ENCODE results near the gene TAL1.

The TAL1 gene

GRCh38 chr1:47257224-47257623 lies 25.2 kb upstream of the TAL1 start:
- no peak overlapping the region for H3K27ac ChIP-seq
- peaks cover 54% of the 10 kb centered on the region for H3K36me3 ChIP-seq
- no peak for TF ChIP-seq CTCF (IDR thresholded peaks at IDR 0.05)

GRCh38 chr1:47252795-47253194 lies 20.8 kb upstream of the TAL1 start:
- Histone ChIP-seq H3K27me3 (no peaks in the 10 kb centered on the region), H3K36me3 (peaks cover 52% of the 10 kb centered on the region), H3K4me3 (ENCODE audit: low read depth in 1 of 2, low read length in 1 of 2) (no peak overlapping the region), H3K9me3 (no peaks in the 10 kb centered on the region), H3K27ac (no peak overlapping the region), H3K4me1 (ENCODE audit: control insufficient read depth in 1 of 2, insufficient read depth in 1 of 2, low read depth in 1 of 2, low read length in 1 of 2) (no peaks in the 10 kb centered on the region)
- TF ChIP-seq CTCF (IDR thresholded peaks at IDR 0.05): no peak

More at GRCh38 chr1:47257224-47257623, 25.2 kb upstream of the TAL1 start:
- no peaks in the 10 kb centered on the region for H3K9me3 ChIP-seq
- no peak overlapping the region for H3K4me3 ChIP-seq (ENCODE audit: low read depth in 1 of 2, low read length in 1 of 2)
- H3K4me1 ChIP-seq (ENCODE audit: control insufficient read depth in 1 of 2, insufficient read depth in 1 of 2, low read depth in 1 of 2, low read length in 1 of 2): no peaks in the 10 kb centered on the region
- H3K27me3 ChIP-seq: no peaks in the 10 kb centered on the region

- H3K4me1 ChIP-seq (ENCODE audit: control insufficient read depth in 1 of 2, insufficient read depth in 1 of 2, low read depth in 1 of 2, low read length in 1 of 2): no peaks in the 10 kb centered on the region
- TF ChIP-seq CTCF (IDR thresholded peaks at IDR 0.05): no peak
- no peaks in the 10 kb centered on the region for H3K9me3 ChIP-seq
- H3K27me3 ChIP-seq: no peaks in the 10 kb centered on the region
- no peak overlapping the region for H3K27ac ChIP-seq
- peaks cover 48% of the 10 kb centered on the region for H3K36me3 ChIP-seq
- no peak overlapping the region for H3K4me3 ChIP-seq (ENCODE audit: low read depth in 1 of 2, low read length in 1 of 2)
Measured at GRCh38 chr1:47252369-47252768, 20.3 kb upstream of the TAL1 start.

- Histone ChIP-seq H3K4me3 (ENCODE audit: low read depth in 1 of 2, low read length in 1 of 2) (no peak overlapping the region), H3K27me3 (peaks cover 15% of the 10 kb centered on the region), H3K27ac (no peak overlapping the region), H3K36me3 (peaks cover 32% of the 10 kb centered on the region), H3K4me1 (ENCODE audit: control insufficient read depth in 1 of 2, insufficient read depth in 1 of 2, low read depth in 1 of 2, low read length in 1 of 2) (no peaks in the 10 kb centered on the region), H3K9me3 (no peaks in the 10 kb centered on the region)
- no peak for TF ChIP-seq CTCF (IDR thresholded peaks at IDR 0.05)
Measured at GRCh38 chr1:47249755-47250154, 17.7 kb upstream of the TAL1 start.

GRCh38 chr1:47244339-47244862 lies 12.4 kb upstream of the TAL1 start:
- Histone ChIP-seq H3K36me3 (peaks cover 4% of the 10 kb centered on the region), H3K4me1 (ENCODE audit: control insufficient read depth in 1 of 2, insufficient read depth in 1 of 2, low read depth in 1 of 2, low read length in 1 of 2) (no peaks in the 10 kb centered on the region), H3K27me3 (peaks cover 54% of the 10 kb centered on the region), H3K4me3 (ENCODE audit: low read depth in 1 of 2, low read length in 1 of 2) (no peak overlapping the region), H3K9me3 (no peaks in the 10 kb centered on the region), H3K27ac (no peak overlapping the region)
- no peak for TF ChIP-seq CTCF (IDR thresholded peaks at IDR 0.05)

- H3K27me3 ChIP-seq: peaks cover 59% of the 10 kb centered on the region
- no peaks in the 10 kb centered on the region for H3K36me3 ChIP-seq
- no peaks in the 10 kb centered on the region for H3K9me3 ChIP-seq
- H3K4me1 ChIP-seq (ENCODE audit: control insufficient read depth in 1 of 2, insufficient read depth in 1 of 2, low read depth in 1 of 2, low read length in 1 of 2): no peaks in the 10 kb centered on the region
- no peak overlapping the region for H3K4me3 ChIP-seq (ENCODE audit: low read depth in 1 of 2, low read length in 1 of 2)
- H3K27ac ChIP-seq: no peak overlapping the region
- no peak for TF ChIP-seq CTCF (IDR thresholded peaks at IDR 0.05)
Measured at GRCh38 chr1:47243910-47244309, 11.9 kb upstream of the TAL1 start.

All from neutrophil (primary cell).